HepG2 (cell line): ENCODE measurements around the gene NRG2.

Experiments used
- CTCF ChIP-seq: sonication (generic); formaldehyde crosslinking; IDR thresholded peaks from 2 replicates; pipeline ENCODE4 v1.5.0; 2020; ENCODE audit warnings: mild to moderate bottlenecking, missing genetic modification reagents, moderate library complexity
- REXO4 ChIP-seq: sonication (generic); formaldehyde crosslinking; IDR thresholded peaks from 2 replicates; pipeline ENCODE4 v1.8.0; 2022; ENCODE audit warnings: missing genetic modification reagents, mild to moderate bottlenecking, borderline replicate concordance
- RNF2 ChIP-seq: fragments of 450-650 bp; conservative IDR thresholded peaks from 2 replicates; pipeline ENCODE4 v1.6.1; 2016; ENCODE audit warnings: low read depth
- ZSCAN29 ChIP-seq: sonication (generic); formaldehyde crosslinking; conservative IDR thresholded peaks from 2 replicates; pipeline ENCODE4 v1.4.0; 2020; ENCODE audit warnings: mild to moderate bottlenecking, missing genetic modification reagents

DNA sequence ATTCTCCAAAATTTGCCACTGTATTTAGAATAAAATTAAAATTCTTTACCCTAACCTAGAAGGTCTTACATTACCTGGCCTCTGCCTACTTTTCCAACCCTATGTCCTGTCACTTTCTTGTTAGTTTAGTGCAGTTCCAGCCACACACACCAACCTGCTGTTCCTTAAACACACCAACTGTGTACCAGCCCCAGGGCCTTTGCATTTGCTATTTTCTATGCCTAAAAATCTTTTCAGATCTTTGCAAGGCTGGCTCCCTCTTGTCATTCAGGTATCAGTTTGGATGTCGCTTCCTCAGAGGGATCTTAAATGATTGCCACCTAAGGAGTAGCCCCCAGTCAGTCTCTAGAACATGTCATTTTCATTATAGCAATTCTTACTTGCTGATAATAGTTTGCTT is 17.7 kb upstream of the NRG2 start:
- TF ChIP-seq CTCF = no peak
- TF ChIP-seq REXO4 = no peak
- no peak for TF ChIP-seq RNF2
- TF ChIP-seq ZSCAN29 (CRISPR knock-in tag) = no peak
